Upper lobe of right lung (tissue), 1 donor: Measurements from ENCODE around the gene BMPR1A. TPM values are rescaled to one million over a fixed set of nuclear protein-coding genes. Genes with fewer than 3 reads are reported as not detected.
"Not testable (repeated sequence)": the region's sequence is repeated elsewhere in the genome, so short reads cannot be mapped to it uniquely, and the experiment has no call there.

Source experiments
- ATAC-seq: fragments of 200-7000 bp; cut with Tn5 transposase; one replicate; pipeline ENCODE4 v1.9.1; 2020; ENCODE audit warnings: mild to moderate bottlenecking, moderate library complexity
- DNase-seq: peaks from one replicate; pipeline ENCODE4 v3.0.0-alpha.2; 2020
- H3K27ac ChIP-seq: fragments of 200-600 bp; one replicate; pipeline ENCODE4 v1.8.0; 2022
- H3K27me3 ChIP-seq: fragments of 200-600 bp; one replicate; pipeline ENCODE4 v1.8.0; 2022; ENCODE audit warnings: mild to moderate bottlenecking
- H3K36me3 ChIP-seq: fragments of 200-600 bp; one replicate; pipeline ENCODE4 v1.8.0; 2022
- H3K4me1 ChIP-seq: fragments of 200-600 bp; one replicate; pipeline ENCODE4 v1.8.0; 2022
- H3K4me3 ChIP-seq: fragments of 200-600 bp; one replicate; pipeline ENCODE4 v1.8.0; 2022; ENCODE audit warnings: mild to moderate bottlenecking
- H3K9me3 ChIP-seq: fragments of 200-600 bp; one replicate; pipeline ENCODE4 v1.8.0; 2022
- intact Hi-C: fragments of 100-400 bp; cut with DNase I; formaldehyde crosslinking; loops from one replicate; pipeline ENCODE4 v1.11.0; 2022
- total RNA-seq: library from RNA; stranded (reverse); fragmentation: NEBNext Ultra II Directional; extraction: Animal tissue kit (Norgen Biotek cat#: 25700); gene quantifications from one replicate; pipeline ENCODE4 v1.2.1, GENCODE V29; 2021
- TF ChIP-seq, protein P1 (sequence below): fragments of 200-600 bp; IDR thresholded peaks from one replicate; pipeline ENCODE4 v1.8.0; 2022; ENCODE audit warnings: antibody characterized with exemption
- donor health status: DM: no; HTN: yes; CAD: no; lungs with severe emphysema.

The BMPR1A gene
- total RNA-seq, 1 donor from 2014 or later = 41.2 TPM

DNA sequence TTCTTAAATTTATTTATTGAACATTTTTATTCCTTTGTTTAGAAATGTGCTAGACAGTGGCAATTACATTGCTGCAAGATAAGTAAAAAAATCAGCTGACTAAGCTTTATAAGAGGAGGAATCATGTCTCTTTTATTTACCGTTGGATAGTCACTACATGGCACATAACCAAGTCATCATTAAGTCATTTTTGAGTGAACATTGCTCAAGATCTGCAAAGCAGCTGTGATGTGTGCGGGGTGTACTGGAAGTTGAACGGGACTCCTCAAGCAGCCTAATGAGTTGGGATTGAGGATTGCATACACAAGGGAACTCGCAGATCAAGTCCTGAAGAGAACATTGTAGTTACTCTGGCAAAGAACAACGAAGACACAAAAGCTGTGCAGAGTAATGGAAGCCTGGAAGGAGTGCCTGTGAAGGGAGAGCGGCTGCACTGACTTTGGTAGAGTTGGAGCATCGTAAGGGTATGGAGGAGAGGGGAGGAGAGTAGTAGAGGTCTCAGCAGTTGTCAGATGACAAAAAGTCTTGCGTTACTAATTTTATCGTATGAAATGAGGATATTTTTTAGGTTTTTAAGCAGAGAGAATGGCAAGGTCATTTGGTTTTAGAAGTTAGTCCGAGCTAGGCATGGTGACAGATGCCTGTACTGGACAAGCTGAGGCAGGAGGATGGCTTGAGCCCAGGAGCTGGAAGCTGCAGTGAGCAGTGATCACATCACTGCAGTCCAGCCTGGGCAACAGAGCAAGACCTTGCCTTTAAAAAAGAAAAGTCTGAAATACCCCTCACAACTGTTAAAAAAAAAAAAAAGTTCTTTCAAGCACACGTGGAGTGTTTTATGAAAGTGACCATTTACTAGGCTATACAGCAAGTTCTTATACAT lies 95.1 kb downstream of the BMPR1A start:
- TF ChIP-seq, protein P1, sequence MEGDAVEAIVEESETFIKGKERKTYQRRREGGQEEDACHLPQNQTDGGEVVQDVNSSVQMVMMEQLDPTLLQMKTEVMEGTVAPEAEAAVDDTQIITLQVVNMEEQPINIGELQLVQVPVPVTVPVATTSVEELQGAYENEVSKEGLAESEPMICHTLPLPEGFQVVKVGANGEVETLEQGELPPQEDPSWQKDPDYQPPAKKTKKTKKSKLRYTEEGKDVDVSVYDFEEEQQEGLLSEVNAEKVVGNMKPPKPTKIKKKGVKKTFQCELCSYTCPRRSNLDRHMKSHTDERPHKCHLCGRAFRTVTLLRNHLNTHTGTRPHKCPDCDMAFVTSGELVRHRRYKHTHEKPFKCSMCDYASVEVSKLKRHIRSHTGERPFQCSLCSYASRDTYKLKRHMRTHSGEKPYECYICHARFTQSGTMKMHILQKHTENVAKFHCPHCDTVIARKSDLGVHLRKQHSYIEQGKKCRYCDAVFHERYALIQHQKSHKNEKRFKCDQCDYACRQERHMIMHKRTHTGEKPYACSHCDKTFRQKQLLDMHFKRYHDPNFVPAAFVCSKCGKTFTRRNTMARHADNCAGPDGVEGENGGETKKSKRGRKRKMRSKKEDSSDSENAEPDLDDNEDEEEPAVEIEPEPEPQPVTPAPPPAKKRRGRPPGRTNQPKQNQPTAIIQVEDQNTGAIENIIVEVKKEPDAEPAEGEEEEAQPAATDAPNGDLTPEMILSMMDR = no peak
- intact Hi-C loops = no loop called here
- H3K27ac ChIP-seq = no peak overlapping the region
- ATAC-seq (peak; percentile 57), DNase-seq (no peak)
- no peaks in the 10 kb centered on the region for H3K4me1 ChIP-seq
- H3K27me3 ChIP-seq = no peaks in the 10 kb centered on the region
- H3K9me3 ChIP-seq = no peaks in the 10 kb centered on the region
- H3K4me3 ChIP-seq = no peak overlapping the region
- no peaks in the 10 kb centered on the region for H3K36me3 ChIP-seq

DNA sequence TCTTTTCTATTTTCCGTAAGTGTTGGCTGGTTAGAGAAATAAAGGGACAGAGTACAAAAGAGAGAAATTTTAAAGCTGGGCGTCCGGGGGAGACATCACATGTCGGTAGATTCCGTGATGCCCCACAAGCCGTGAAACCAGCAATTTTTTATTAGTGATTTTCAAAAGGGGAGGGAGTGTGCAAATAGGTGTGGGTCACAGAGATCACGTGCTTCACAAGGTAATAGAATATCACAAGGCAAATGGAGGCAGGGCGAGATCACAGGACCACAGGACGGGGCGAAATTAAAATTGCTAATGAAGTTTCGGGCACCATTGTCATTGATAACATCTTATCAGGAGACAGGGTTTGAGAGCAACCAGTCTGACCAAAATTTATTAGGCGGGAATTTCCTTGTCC lies 97.2 kb downstream of the BMPR1A start:
- H3K4me1 ChIP-seq, intact Hi-C loops, H3K27me3 ChIP-seq, DNase-seq, ATAC-seq, H3K36me3 ChIP-seq, H3K4me3 ChIP-seq, H3K27ac ChIP-seq, H3K9me3 ChIP-seq: not testable (repeated sequence)

DNA sequence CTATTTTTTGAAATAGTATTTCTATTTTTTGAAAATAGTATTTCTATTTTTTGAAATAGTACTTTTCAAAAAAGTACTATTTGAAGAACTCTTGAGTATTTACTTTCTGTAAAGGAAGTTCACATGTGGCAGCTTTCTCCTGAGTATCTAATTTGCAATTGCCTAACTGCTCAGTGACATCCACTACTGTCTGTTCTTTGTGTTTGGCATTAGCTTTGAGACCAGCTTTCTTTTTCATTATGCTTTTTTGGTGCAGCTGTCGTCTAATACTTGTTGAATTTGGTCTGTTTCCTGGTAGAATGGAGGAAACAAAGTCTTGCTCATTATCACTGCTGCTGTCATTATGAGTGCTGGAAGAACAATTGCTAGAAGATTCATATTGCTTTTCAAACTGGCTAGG lies 99.1 kb downstream of the BMPR1A start:
- Histone ChIP-seq H3K9me3 (no peaks in the 10 kb centered on the region), H3K27ac (no peak overlapping the region), H3K4me3 (no peak overlapping the region), H3K4me1 (no peaks in the 10 kb centered on the region), H3K36me3 (no peaks in the 10 kb centered on the region), H3K27me3 (no peaks in the 10 kb centered on the region)
- no peak for ATAC-seq
- TF ChIP-seq, protein P1 = no peak
- intact Hi-C loops = no loop called here
- no peak for DNase-seq

DNA sequence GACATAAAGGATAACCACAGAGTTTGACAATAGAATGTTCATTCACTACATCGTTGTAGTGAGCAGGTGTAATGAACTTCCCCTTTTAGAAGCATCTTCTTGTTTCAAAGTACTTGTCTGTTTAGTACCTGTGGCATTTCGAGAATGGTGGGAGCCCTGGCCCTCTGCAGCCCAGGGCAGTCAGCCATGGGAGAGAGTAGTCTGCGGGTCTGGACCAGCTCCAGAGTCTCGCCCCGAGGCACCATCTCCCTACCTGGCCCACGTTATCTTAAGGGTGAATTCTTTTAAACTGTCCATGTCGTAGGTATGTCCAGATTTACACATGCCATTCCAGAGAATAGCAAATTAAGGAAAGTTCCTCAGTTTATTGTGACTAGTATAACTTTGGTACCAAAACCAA lies 99.7 kb downstream of the BMPR1A start:
- intact Hi-C loops = no loop called here
- H3K4me1 ChIP-seq = no peaks in the 10 kb centered on the region
- no peaks in the 10 kb centered on the region for H3K36me3 ChIP-seq
- TF ChIP-seq, protein P1 = no peak
- no peak for ATAC-seq
- no peaks in the 10 kb centered on the region for H3K27me3 ChIP-seq
- no peak overlapping the region for H3K4me3 ChIP-seq
- no peaks in the 10 kb centered on the region for H3K9me3 ChIP-seq
- DNase-seq = no peak
- H3K27ac ChIP-seq = no peak overlapping the region

DNA sequence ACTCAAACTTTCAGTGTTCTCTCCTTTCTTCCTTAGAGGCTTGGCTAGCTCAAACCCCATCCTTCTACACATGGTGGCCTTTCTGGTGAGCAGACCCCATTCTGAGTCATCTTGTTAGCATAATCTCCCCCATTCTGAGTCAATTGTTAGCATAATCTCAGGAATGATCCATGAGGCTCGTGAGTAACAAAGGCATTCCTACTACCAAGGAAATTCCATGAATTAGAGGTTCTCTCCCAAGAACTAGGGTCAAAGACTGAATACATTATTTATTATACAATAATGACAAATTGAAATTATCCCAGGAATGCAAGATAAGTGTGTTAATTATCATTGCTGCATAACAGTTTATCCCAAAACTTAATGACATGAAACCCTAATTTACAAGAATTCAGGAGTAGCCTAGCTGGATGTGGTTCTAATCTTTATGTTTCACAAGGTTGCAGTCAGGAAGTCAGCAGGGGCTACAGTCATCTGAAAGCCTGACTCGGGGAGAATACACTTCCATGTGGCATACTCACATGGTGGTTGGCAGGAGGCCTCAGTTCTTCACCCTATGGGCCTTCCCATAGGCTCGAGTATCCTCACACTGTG lies 100.8 kb downstream of the BMPR1A start:
- H3K9me3 ChIP-seq = no peaks in the 10 kb centered on the region
- no peaks in the 10 kb centered on the region for H3K36me3 ChIP-seq
- TF ChIP-seq, protein P1 = no peak
- H3K4me1 ChIP-seq = no peaks in the 10 kb centered on the region
- no peak overlapping the region for H3K4me3 ChIP-seq
- no peaks in the 10 kb centered on the region for H3K27me3 ChIP-seq
- ATAC-seq (peak; percentile 46), DNase-seq (no peak)
- intact Hi-C loops = no loop called here
- no peak overlapping the region for H3K27ac ChIP-seq

DNA sequence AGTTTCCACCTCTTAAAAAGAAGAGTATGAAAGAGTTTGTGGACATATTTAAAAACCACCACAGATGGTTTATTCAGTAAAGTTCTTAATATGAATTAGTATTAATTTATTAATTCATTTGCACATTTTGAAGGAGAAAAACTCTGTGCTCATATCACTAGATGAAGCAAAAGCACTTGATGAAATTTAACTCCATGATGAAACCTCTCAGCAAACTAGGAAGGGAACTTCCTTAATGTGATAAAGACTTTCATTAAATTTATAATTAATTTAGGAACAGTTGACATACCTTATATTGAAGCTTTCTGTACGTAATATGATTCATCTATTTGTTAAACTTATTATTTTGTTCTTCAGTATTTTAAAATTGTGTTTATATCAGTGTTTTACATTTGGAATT lies 101.6 kb downstream of the BMPR1A start:
- intact Hi-C loops = no loop called here

More for the DNA sequence above, 101.6 kb downstream of the BMPR1A start:
- H3K27me3 ChIP-seq = no peaks in the 10 kb centered on the region
- TF ChIP-seq, protein P1 = no peak
- DNase-seq (no peak), ATAC-seq (no peak)
- no peaks in the 10 kb centered on the region for H3K9me3 ChIP-seq
- H3K4me3 ChIP-seq = no peak overlapping the region
- peaks cover 3% of the 10 kb centered on the region for H3K4me1 ChIP-seq
- no peaks in the 10 kb centered on the region for H3K36me3 ChIP-seq
- no peak overlapping the region for H3K27ac ChIP-seq
